A549 (cell line): ENCODE data around the gene LSM4. TPM values are rescaled to one million over a fixed set of nuclear protein-coding genes. Genes with fewer than 3 reads are reported as not detected.

Experiments
- ATAC-seq, 2 experiments: fragments of 200-7000 bp in 1 of 2; fragments of >200 bp in 1 of 2; cut with Nextera tagmentation in 1 of 2; cut with Tn5 transposase in 1 of 2; 3 replicates each; pipeline versions ENCODE4 v1.8.0 to v1.9.1; 2018 to 2020; ENCODE audit warnings: mild to moderate bottlenecking in 1 of 2, moderate library complexity in 1 of 2
- CTCF ChIA-PET: fragments of 300-600 bp; sonication (Branson Sonifier 250); formaldehyde crosslinking; extraction: SDS; loops from one replicate; lab custom pipeline; 2021; ENCODE audit warnings: antibody characterized with exemption, inconsistent platforms; lab: Yijun Ruan, JAX
- POLR2A ChIA-PET: fragments of 350-600 bp; formaldehyde crosslinking; extraction: SDS; loops from one replicate; lab custom pipeline; 2021; ENCODE audit warnings: antibody characterized with exemption, inconsistent platforms; lab: Yijun Ruan, JAX
- DNase-seq, 2 experiments: peaks; one replicate each; pipeline versions ENCODE4 v3.0.0 to v3.0.0-alpha.2; 2011 to 2016; ENCODE audit warnings: low read depth in 1 of 2, low spot score in 1 of 2
- FAIRE-seq: peaks from 2 replicates; lab custom pipeline; 2011; peaks lifted over from hg19 to GRCh38; lab: Jason Lieb, UNC
- H3K27ac ChIP-seq, 2 experiments: fragments of >200 bp; sonication (Bioruptor Twin); formaldehyde crosslinking; 3 replicates each; pipeline ENCODE4 v1.5.1; 2016 to 2017
- H3K4me1 ChIP-seq: fragments of >200 bp; sonication (Bioruptor Twin); formaldehyde crosslinking; 3 replicates; pipeline ENCODE4 v1.6.1; 2016
- H3K4me2 ChIP-seq: fragments of >200 bp; sonication (Bioruptor Twin); formaldehyde crosslinking; 3 replicates; pipeline ENCODE4 v1.6.1; 2016
- H3K4me3 ChIP-seq: fragments of >200 bp; sonication (Bioruptor Twin); formaldehyde crosslinking; 3 replicates; pipeline ENCODE4 v1.5.1; 2016
- H3K9me3 ChIP-seq: fragments of >200 bp; sonication (Bioruptor Twin); formaldehyde crosslinking; 3 replicates; pipeline ENCODE4 v1.6.1; 2016
- ATOH8 ChIP-seq: fragments of 250-450 bp; sonication (Bioruptor Pico); IDR thresholded peaks from 2 replicates; pipeline ENCODE4 v1.5.0; 2020; ENCODE audit warnings: low read depth, mild to moderate bottlenecking, moderate library complexity
- BCL3 ChIP-seq: fragments of >200 bp; sonication (Bioruptor Twin); formaldehyde crosslinking; IDR thresholded peaks from 3 replicates; pipeline ENCODE4 v1.6.1; 2016
- BHLHE40 ChIP-seq: IDR thresholded peaks from 2 replicates; pipeline ENCODE4 v1.6.1; 2012; ENCODE audit warnings: low read depth, low read length, inconsistent platforms
- CBX2 ChIP-seq: fragments of 200-600 bp; sonication (generic); IDR thresholded peaks from 2 replicates; pipeline ENCODE4 v1.6.1; 2016; ENCODE audit warnings: low read depth, mild to moderate bottlenecking, borderline replicate concordance
- CBX8 ChIP-seq: fragments of 200-600 bp; sonication (generic); IDR thresholded peaks from 2 replicates; pipeline ENCODE4 v1.6.1; 2016
- CEBPB ChIP-seq, 2 experiments: fragments of >200 bp in 1 of 2; sonication (Bioruptor Twin) in 1 of 2; formaldehyde crosslinking in 1 of 2; IDR thresholded peaks; 2 replicates each; pipeline ENCODE4 v1.6.1; 2012 to 2016
- E2F6 ChIP-seq: IDR thresholded peaks from 2 replicates; pipeline ENCODE4 v1.6.1; 2012; ENCODE audit warnings: low read depth, borderline replicate concordance
- EHF ChIP-seq: fragments of 250-450 bp; sonication (Bioruptor Pico); IDR thresholded peaks from 2 replicates; pipeline ENCODE4 v1.5.0; 2020; ENCODE audit warnings: mild to moderate bottlenecking
- EHMT2 ChIP-seq: fragments of 200-600 bp; sonication (generic); IDR thresholded peaks from 2 replicates; pipeline ENCODE4 v1.6.1; 2016; ENCODE audit warnings: antibody characterized with exemption, low read depth, mild to moderate bottlenecking, moderate library complexity
- ELK1 ChIP-seq: fragments of 150-350 bp; IDR thresholded peaks from 2 replicates; pipeline ENCODE4 v1.6.1; 2014; ENCODE audit warnings: low read depth, mild to moderate bottlenecking, low read length
- EP300 ChIP-seq, 2 experiments: fragments of >200 bp; sonication (Bioruptor Twin); formaldehyde crosslinking; IDR thresholded peaks; 2 replicates in 1 of 2; 3 replicates in 1 of 2; pipeline ENCODE4 v1.6.1; 2016 to 2017
- FOSL2 ChIP-seq, 2 experiments: fragments of 450-650 bp in 1 of 2; fragments of >200 bp in 1 of 2; sonication (Bioruptor Twin) in 1 of 2; formaldehyde crosslinking; IDR thresholded peaks; 2 replicates each; pipeline versions ENCODE4 v1.5.0 to v1.6.1; 2016 to 2020; ENCODE audit warnings: mild to moderate bottlenecking in 1 of 2, moderate library complexity in 1 of 2
- HEYL ChIP-seq: fragments of 250-450 bp; sonication (Bioruptor Pico); IDR thresholded peaks from 2 replicates; pipeline ENCODE4 v1.8.0; 2021; ENCODE audit warnings: mild to moderate bottlenecking, moderate library complexity
- HOXA7 ChIP-seq: fragments of 250-450 bp; sonication (Bioruptor Pico); IDR thresholded peaks from 2 replicates; pipeline ENCODE4 v1.5.0; 2020; ENCODE audit warnings: mild to moderate bottlenecking, moderate library complexity
- HOXB13 ChIP-seq: fragments of 250-450 bp; sonication (Bioruptor Pico); IDR thresholded peaks from 2 replicates; pipeline ENCODE4 v1.5.0; 2020; ENCODE audit warnings: low read depth, mild to moderate bottlenecking, moderate library complexity
- HOXB5 ChIP-seq: fragments of 250-450 bp; sonication (Bioruptor Pico); IDR thresholded peaks from 2 replicates; pipeline ENCODE4 v1.5.0; 2020; ENCODE audit warnings: mild to moderate bottlenecking, moderate library complexity
- JUN ChIP-seq, 2 experiments: fragments of >200 bp; sonication (Bioruptor Twin); formaldehyde crosslinking; IDR thresholded peaks; 2 replicates in 1 of 2; 3 replicates in 1 of 2; pipeline ENCODE4 v1.6.1; 2016 to 2017
- KDM5A ChIP-seq: fragments of 200-600 bp; sonication (generic); IDR thresholded peaks from 2 replicates; pipeline ENCODE4 v1.6.1; 2016; ENCODE audit warnings: antibody characterized with exemption, mild to moderate bottlenecking
- MAFK ChIP-seq: fragments of 450-650 bp; IDR thresholded peaks from 2 replicates; pipeline ENCODE4 v1.6.1; 2014; ENCODE audit not compliant: partially characterized antibody
- MAZ ChIP-seq: fragments of 150-350 bp; IDR thresholded peaks from 2 replicates; pipeline ENCODE4 v1.6.1; 2014; ENCODE audit warnings: antibody characterized with exemption, low read depth, low read length, borderline replicate concordance
- PHF8 ChIP-seq: fragments of 200-600 bp; sonication (generic); IDR thresholded peaks from 2 replicates; pipeline ENCODE4 v1.6.1; 2016; ENCODE audit warnings: low read depth, mild to moderate bottlenecking, antibody characterized with exemption, moderate library complexity, borderline replicate concordance
- POLR2A ChIP-seq: IDR thresholded peaks from 2 replicates; pipeline ENCODE4 v1.6.1; 2012; ENCODE audit warnings: mild to moderate bottlenecking, low read length
- POLR2AphosphoS2 ChIP-seq: conservative IDR thresholded peaks from 2 replicates; pipeline ENCODE4 v1.6.1; 2012; ENCODE audit warnings: low read length, improper control_type of control experiment, inconsistent platforms
- RNF2 ChIP-seq: fragments of 200-600 bp; sonication (generic); IDR thresholded peaks from 2 replicates; pipeline ENCODE4 v1.6.1; 2016; ENCODE audit warnings: low read depth, mild to moderate bottlenecking, antibody characterized with exemption, moderate library complexity, borderline replicate concordance
- TFCP2L1 ChIP-seq: fragments of 250-450 bp; sonication (Bioruptor Pico); IDR thresholded peaks from 2 replicates; pipeline ENCODE4 v1.5.0; 2021; ENCODE audit warnings: mild to moderate bottlenecking
- TP53 ChIP-seq: fragments of 250-450 bp; sonication (Bioruptor Pico); IDR thresholded peaks from 2 replicates; pipeline ENCODE4 v1.5.0; 2021; ENCODE audit warnings: mild to moderate bottlenecking, moderate library complexity
- ZC3H11A ChIP-seq: fragments of 450-650 bp; IDR thresholded peaks from 2 replicates; pipeline ENCODE4 v1.6.1; 2014; ENCODE audit warnings: antibody characterized with exemption, mild to moderate bottlenecking
- ZFP36 ChIP-seq: fragments of 450-650 bp; IDR thresholded peaks from 2 replicates; pipeline ENCODE4 v1.6.1; 2014; ENCODE audit warnings: borderline replicate concordance; ENCODE audit not compliant: partially characterized antibody
- ZNF302 ChIP-seq: fragments of 250-450 bp; sonication (Bioruptor Pico); IDR thresholded peaks from 2 replicates; pipeline ENCODE4 v1.9.0; 2021; ENCODE audit warnings: inconsistent platforms, mild to moderate bottlenecking, moderate library complexity
- WGBS: methylation state at CpG from one replicate; pipeline ENCODE4 v1.1.6; 2017; ENCODE audit errors: missing lambda C conversion rate; 5-methylcytosine and 5-hydroxymethylcytosine counted together
- polyA plus RNA-seq, 4 experiments: library from polyadenylated mRNA; depleted of rRNA in 3 of 4; stranded (reverse); fragments of >200 nt; fragmentation: RNase III in 1 of 4; extraction: RNeasy Plus Mini Kit Qiagen cat#74134 plus additional on column Dnase treatment in 1 of 4; gene quantifications; 2 replicates in 3 of 4; 3 replicates in 1 of 4; pipeline ENCODE4 v1.2.3, GENCODE V29; 2011 to 2017

LSM4 gene
- polyA plus RNA-seq, 2 of the 4 experiments (the other 2 are of a cell fraction): 154 to 169 TPM

GRCh38 chr19:18292462-18292809 is 30.4 kb downstream of the LSM4 start:
- Histone ChIP-seq H3K9me3 (no peaks in the 10 kb centered on the region), H3K4me3 (peak overlapping the region; percentile 56), H3K27ac (peak overlapping the region; percentile 99 to 100), H3K4me1 (peaks cover 30% of the 10 kb centered on the region), H3K4me2 (peak overlapping the region; percentile 92)
- WGBS: under 1% methylated on average over 11 of the region's 20 CpGs
- TF ChIP-seq ZC3H11A (no peak), CBX8 (no peak), TP53 (CRISPR knock-in tag) (0 out of 2 replicates have a peak, but pooled peaks have one; percentile 59), ELK1 (no peak), HEYL (CRISPR knock-in tag) (no peak), MAZ (no peak), RNF2 (no peak), EHF (CRISPR knock-in tag) (0 out of 2 replicates have a peak, but pooled peaks have one; percentile 9), ZFP36 (no peak), MAFK (no peak), ZNF302 (CRISPR knock-in tag) (no peak), HOXA7 (peak; percentile 43; the same call in 1 of the 2 replicates), HOXB13 (CRISPR knock-in tag) (no peak), CEBPB (IDR thresholded peaks at IDR 0.05) (peak; percentile 23 to 72; a peak in 3 of 4 replicates), TFCP2L1 (CRISPR knock-in tag) (no peak; the same call in 1 of the 2 replicates)
- DNase-seq (peak in 1 of 2 experiments; percentile 30), FAIRE-seq (no peak), ATAC-seq (peak in 1 of 2 experiments; percentile 49; a peak in 4 of 6 replicates)
- POLR2A ChIA-PET: interaction anchor here (0.5 to 3.0 kb wide), 10 partner anchors 11 to 124 kb away, joined by 3 to 235 read pairs (median 6); partner anchors contain the start of genes GDF15, JUND and LSM4
- CTCF ChIA-PET: interaction anchor here (0.7 to 6.5 kb wide), 7 partner anchors 10 to 36 kb away, joined by 3 to 57 read pairs (median 3); partner anchors contain the start of gene JUND

GRCh38 chr19:18291590-18292461 is 31.1 kb downstream of the LSM4 start:
- H3K4me2 ChIP-seq: peak overlapping the region; percentile 92
- peak overlapping the region; percentile 99 to 100 for H3K27ac ChIP-seq
- no peaks in the 10 kb centered on the region for H3K9me3 ChIP-seq
- DNase-seq (peak; percentile 65 to 93), FAIRE-seq (no peak), ATAC-seq (peak; percentile 74 to 77)
- CTCF ChIA-PET: interaction anchor here (0.7 to 6.5 kb wide), 6 partner anchors 10 to 36 kb away, joined by 3 to 57 read pairs (median 3); partner anchors contain the start of gene JUND
- POLR2A ChIA-PET: interaction anchor here (0.5 to 3.0 kb wide), 10 partner anchors 11 to 125 kb away, joined by 3 to 235 read pairs (median 6); partner anchors contain the start of genes GDF15, JUND and LSM4
- H3K4me1 ChIP-seq: peaks cover 30% of the 10 kb centered on the region
- peak overlapping the region; percentile 56 for H3K4me3 ChIP-seq
- WGBS: 1% methylated on average over 14 of the region's 75 CpGs
- TF ChIP-seq HEYL (CRISPR knock-in tag) (0 out of 2 replicates have a peak, but pooled peaks have one; percentile 48), CBX8 (no peak), EP300 (IDR thresholded peaks at IDR 0.05) (peak; percentile 45 to 87; a peak in 3 of 5 replicates), BCL3 (peak; percentile 20; the same call in 2 of the 3 replicates), POLR2A (peak; percentile 29), FOSL2 (IDR thresholded peaks at IDR 0.05) (no peak), FOSL2 (CRISPR knock-in tag; IDR thresholded peaks at IDR 0.05) (peak; percentile 55), POLR2AphosphoS2 (no peak), MAZ (peak; percentile 44; the same call in 1 of the 2 replicates), E2F6 (peak; percentile 96), KDM5A (no peak), MAFK (no peak), JUN (IDR thresholded peaks at IDR 0.05) (peak; percentile 85 to 88), HOXB13 (CRISPR knock-in tag) (peak; percentile 71; the same call in 1 of the 2 replicates), HOXB5 (CRISPR knock-in tag) (peak; percentile 91; the same call in 1 of the 2 replicates), PHF8 (no peak), EHMT2 (no peak), BHLHE40 (no peak), ZNF302 (CRISPR knock-in tag) (0 out of 2 replicates have a peak, but pooled peaks have one; percentile 12), TFCP2L1 (CRISPR knock-in tag) (no peak; the same call in 1 of the 2 replicates), CBX2 (no peak), ATOH8 (peak; percentile 77), ELK1 (no peak)
